Limb (tissue), 2 donors: ENCODE data around the gene ZNF710.

ENCODE experiments used
- DNase-seq, 2 donors: peaks; one replicate each; pipeline ENCODE4 v3.0.0-alpha.2; 2016; ENCODE audit errors: extremely low spot score in 2 of 2

Gene ZNF710

GRCh38 chr15:90037961-90038631 lies 37.0 kb downstream of the ZNF710 start:
- DNase-seq, result no peak

- no peak for DNase-seq
Observed at GRCh38 chr15:90038632-90039095, 37.5 kb downstream of the ZNF710 start.

- DNase-seq, result no peak
Observed at GRCh38 chr15:90039996-90040395, 38.9 kb downstream of the ZNF710 start.

GRCh38 chr15:90040618-90041017 lies 39.5 kb downstream of the ZNF710 start:
- no peak for DNase-seq

- DNase-seq, result no peak
Observed at GRCh38 chr15:90042356-90042755, 41.2 kb downstream of the ZNF710 start.

GRCh38 chr15:90042766-90043529 lies 41.8 kb downstream of the ZNF710 start:
- no peak for DNase-seq

GRCh38 chr15:90043530-90044010 lies 42.4 kb downstream of the ZNF710 start:
- DNase-seq, result no peak

GRCh38 chr15:90044191-90044590 lies 43.1 kb downstream of the ZNF710 start:
- no peak for DNase-seq

- no peak for DNase-seq
Observed at GRCh38 chr15:90044916-90045371, 43.8 kb downstream of the ZNF710 start.

GRCh38 chr15:90046289-90046688 lies 45.2 kb downstream of the ZNF710 start:
- no peak for DNase-seq

GRCh38 chr15:90046911-90047392 lies 45.8 kb downstream of the ZNF710 start:
- no peak for DNase-seq

- DNase-seq, result peak in 1 of 2 donors; percentile 28
Observed at GRCh38 chr15:90047956-90048575, 46.9 kb downstream of the ZNF710 start.

- DNase-seq, result no peak
Observed at GRCh38 chr15:90049030-90049429, 47.9 kb downstream of the ZNF710 start.

GRCh38 chr15:90049666-90050604 lies 48.8 kb downstream of the ZNF710 start:
- peak in 1 of 2 donors; percentile 45 for DNase-seq

GRCh38 chr15:90051874-90052273 lies 50.8 kb downstream of the ZNF710 start:
- DNase-seq, result no peak

- DNase-seq, result peak in 1 of 2 donors; percentile 43
Observed at GRCh38 chr15:90053685-90054466, 52.8 kb downstream of the ZNF710 start.

GRCh38 chr15:90054618-90055097 lies 53.5 kb downstream of the ZNF710 start:
- peak in 1 of 2 donors; percentile 74 for DNase-seq

- no peak for DNase-seq
Observed at GRCh38 chr15:90055182-90055581, 54.1 kb downstream of the ZNF710 start.

GRCh38 chr15:90056529-90056928 lies 55.4 kb downstream of the ZNF710 start:
- no peak for DNase-seq

- no peak for DNase-seq
Observed at GRCh38 chr15:90058308-90058707, 57.2 kb downstream of the ZNF710 start.
